NCI-H460 (cell line): Measurements from ENCODE around the gene SLC28A1. TPM values are rescaled to one million over a fixed set of nuclear protein-coding genes. Genes with fewer than 3 reads are reported as not detected.

Experiments
- DNase-seq: peaks from one replicate; pipeline ENCODE4 v3.0.0-alpha.2; 2016; ENCODE audit warnings: low read depth; ENCODE audit errors: extremely low read depth
- total RNA-seq: library from RNA; depleted of rRNA; stranded (reverse); fragments of >200 nt; shearing (Covaris generic); gene quantifications from 2 replicates; pipeline ENCODE4 v1.2.3, GENCODE V29; 2014

The SLC28A1 gene
- total RNA-seq, 1 experiment from 2014 or later, result not detected

GRCh38 chr15:84960391-84961113 lies 76.1 kb downstream of the SLC28A1 start:
- no peak for DNase-seq

GRCh38 chr15:84961114-84961452 lies 76.6 kb downstream of the SLC28A1 start:
- no peak for DNase-seq

DNA sequence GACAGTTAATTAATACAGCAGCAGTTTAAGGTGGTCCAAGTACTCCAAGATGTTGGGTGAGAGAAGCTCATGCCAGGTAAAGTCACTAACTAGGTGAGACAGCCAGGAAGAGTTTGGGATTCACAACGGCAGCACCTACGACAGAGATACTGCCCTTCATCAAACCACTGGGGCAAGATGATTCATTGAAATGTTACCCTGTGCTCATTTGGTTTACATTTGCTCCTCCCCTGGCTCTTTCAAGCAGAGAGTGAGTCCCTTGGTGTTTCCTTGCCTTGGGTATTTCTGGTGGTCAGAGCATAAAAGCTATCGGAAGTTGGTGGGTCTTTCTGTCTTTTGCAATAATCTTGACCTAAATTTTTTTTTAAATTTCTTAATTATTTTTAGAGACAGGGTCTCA lies 77.2 kb downstream of the SLC28A1 start:
- no peak for DNase-seq

DNA sequence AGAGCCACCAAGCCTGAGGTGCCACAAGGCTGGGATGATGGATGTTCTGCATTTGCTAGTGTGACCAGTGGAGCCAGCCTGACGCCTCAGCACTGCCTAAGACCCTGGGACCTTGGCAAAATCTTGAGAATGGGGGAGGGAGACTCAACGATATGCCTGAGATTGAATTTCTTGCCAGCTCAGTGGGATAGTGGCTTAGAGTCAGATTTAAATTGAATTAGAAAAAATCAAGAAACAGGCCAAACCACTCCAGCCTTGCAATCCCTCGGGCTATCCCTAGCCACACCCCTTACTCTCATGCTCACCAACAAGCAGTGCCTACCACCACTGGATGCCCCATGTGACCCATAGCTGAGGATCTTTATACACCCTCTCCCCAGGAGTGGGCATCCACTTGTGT lies 78.5 kb downstream of the SLC28A1 start:
- no peak for DNase-seq

- no peak for DNase-seq
Measured at GRCh38 chr15:84967380-84967779, 82.9 kb downstream of the SLC28A1 start.

GRCh38 chr15:84968301-84968700 lies 83.8 kb downstream of the SLC28A1 start:
- no peak for DNase-seq

DNA sequence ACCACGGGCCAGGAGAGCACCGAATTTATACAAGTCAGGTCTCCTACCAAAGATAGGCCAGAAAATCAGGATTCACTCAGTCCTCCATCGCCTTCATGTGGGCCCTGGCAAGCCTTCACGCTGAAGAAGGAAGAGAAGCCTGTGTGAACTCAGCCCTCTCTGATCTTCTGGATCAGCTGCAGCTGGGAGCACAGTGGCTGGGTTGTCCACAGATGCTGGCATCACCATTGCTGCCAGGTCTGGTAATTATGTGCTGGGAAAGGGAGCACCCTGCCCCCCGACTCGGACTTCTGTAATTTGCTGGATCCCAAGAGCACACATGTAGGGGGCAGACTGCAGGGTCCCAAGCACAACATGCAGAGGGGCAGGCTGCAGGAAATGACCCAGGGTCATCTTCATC lies 84.8 kb downstream of the SLC28A1 start:
- no peak for DNase-seq

- no peak for DNase-seq
Measured at GRCh38 chr15:84970843-84971242, 86.4 kb downstream of the SLC28A1 start.

- DNase-seq, result no peak
Measured at GRCh38 chr15:84973492-84974460, 89.3 kb downstream of the SLC28A1 start.

GRCh38 chr15:84975871-84976351 lies 91.4 kb downstream of the SLC28A1 start:
- DNase-seq, result no peak

DNA sequence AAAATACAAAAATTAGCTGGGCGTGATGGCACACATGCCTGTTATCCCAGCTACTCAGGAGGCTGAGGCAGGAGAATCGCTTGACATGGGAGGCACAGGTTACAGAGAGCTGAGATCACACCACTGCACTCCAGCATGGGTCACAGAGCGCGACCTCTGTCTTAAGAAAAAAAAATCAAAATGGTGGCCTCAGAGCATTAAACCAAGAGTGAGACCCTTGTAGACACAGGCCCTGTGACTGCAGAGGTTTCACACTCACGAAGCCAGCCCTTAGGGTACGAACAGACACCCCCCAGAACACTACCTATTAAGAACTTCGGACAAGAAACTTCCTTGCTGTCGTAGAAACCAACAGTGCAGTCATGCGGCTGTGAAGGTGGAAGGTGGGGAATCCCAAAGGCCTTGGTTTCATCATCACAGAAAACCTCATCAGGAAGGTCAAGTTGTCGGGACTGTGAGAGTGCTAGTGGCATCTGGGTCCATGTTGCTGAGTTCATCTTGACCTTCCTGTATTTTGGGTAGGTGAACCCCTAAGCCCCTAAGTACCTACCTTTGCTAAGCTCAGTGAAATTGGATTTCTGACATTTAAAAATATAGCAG lies 92.4 kb downstream of the SLC28A1 start:
- DNase-seq, result no peak

DNA sequence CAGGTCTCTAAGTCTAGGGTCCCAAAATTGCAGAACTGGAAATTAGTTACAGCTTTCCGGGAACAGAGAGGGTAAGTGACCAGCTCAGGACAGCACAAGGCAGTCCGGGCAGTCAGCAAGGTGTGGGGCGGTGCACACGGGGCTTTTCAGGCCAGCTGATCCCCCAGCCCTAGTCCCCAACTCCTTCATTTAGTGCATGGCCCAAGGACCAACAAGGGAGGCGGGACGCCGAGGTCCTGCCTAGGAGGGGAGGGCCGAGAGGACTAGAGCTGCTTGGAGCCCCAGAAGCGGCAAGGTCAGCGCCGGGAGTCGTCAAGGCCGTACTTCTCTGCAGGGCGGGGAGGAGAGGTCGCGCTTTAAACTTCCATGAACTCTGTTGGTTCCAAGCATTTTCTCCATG lies 95.2 kb downstream of the SLC28A1 start:
- no peak for DNase-seq

GRCh38 chr15:84980196-84981053 lies 96.0 kb downstream of the SLC28A1 start:
- peak; percentile 78 for DNase-seq

GRCh38 chr15:84981054-84981710 lies 96.7 kb downstream of the SLC28A1 start:
- DNase-seq, result peak; percentile 93

DNA sequence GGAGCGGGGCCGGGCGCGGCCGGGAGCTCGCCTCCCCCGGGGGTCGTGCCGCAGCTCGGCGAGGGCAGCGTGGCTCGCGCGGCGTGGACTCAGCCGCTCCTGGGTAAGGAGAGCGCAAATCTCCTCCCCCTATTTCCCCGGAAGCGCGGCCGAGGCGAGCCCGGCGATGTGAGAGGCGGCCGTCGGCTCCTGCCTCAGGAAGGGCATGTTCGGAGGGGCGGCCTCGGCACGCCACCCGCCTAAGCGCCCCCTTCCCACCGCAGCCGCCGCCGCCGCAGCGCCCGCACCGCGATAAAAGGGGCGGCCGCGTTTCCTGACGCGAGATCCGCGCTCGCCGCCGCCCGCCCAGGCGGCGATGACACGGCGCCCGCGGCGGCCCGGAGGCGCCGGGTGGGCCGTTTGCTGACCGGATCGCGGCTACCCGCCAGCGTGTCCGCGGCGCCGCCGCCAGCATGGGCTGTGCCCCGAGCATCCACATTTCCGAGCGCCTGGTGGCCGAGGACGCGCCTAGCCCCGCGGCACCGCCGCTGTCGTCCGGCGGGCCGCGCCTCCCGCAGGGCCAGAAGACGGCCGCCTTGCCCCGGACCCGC lies 97.3 kb downstream of the SLC28A1 start, which contains the start of gene PDE8A:
TSS of gene PDE8A (plus strand) at position 146 of the 590 bp plus-strand sequence. CDS start at position 453, 307 bp downstream.
- no peak for DNase-seq

DNA sequence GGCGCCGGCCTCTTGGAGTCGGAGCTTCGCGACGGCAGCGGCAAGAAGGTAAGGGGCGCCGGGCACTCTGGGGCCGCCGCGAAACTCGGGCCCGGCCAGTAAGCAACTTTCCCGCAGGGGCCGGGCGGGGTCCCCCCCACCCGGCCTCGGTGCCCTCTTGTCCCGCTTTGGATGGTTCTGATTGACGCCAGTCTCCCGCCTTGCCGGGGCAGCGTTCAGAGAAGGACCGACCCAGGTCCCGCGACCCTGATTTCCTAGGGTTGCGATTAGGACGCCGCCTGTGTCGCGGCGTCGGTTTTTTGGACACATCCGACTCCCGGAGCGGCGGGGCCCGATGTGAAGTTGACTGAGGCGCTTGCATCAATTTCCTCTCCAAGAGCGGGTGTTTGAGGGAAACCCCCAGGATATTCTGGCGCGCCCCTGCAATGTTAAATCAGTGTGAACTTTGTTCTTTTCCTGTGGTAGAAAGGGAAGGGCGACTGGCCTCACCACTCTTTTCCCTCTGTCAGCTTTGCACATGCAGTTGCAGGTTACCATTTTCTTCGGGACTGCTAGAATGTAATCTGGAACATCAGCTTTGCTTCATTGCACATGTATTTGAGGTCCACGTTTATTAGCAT lies 97.9 kb downstream of the SLC28A1 start:
- no peak for DNase-seq

DNA sequence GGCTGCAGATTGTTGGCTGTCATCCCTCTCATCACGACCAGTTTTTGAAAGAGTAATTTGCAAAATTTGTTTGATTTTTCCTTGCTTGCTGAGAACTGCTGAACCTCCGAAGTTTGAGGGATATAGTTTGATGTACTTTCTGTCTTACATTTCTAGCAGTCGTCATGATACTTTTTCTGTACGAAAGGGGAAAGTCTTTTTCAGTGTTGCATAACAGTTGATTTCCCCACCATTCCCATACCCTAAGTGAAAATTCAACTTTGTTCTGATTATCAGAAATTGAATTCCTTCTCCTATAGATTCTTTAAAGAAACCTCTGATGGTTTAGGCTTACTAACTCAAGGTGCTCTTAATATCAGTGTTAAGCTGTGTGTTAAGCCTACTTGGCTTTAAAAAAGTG lies 98.8 kb downstream of the SLC28A1 start:
- no peak for DNase-seq

- DNase-seq, result no peak
Measured at GRCh38 chr15:84983711-84984110, 99.2 kb downstream of the SLC28A1 start.

DNA sequence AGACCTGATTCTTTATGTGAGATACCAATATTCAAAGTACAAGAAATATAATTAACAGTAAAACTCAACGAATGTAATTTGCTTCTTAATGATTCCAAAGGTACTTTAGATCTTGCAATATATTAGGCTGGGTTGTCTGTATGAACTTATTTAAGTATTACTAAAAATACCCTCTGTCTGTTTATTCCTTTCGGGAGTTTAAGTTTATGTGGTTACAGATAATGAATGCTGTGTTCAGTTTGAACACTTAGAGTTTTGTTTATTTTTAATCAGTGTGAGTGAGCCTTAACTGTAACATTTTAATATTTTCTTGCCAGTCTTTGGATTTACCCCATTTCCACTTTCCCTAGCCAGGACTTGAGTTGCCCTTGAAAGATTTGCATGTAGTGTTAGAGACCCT lies 100.7 kb downstream of the SLC28A1 start:
- no peak for DNase-seq
